Ovary (tissue), 3 donors: ENCODE measurements around the gene ATP8B3.

ENCODE experiments used
- EP300 ChIP-seq: sonication (generic); formaldehyde crosslinking; IDR thresholded peaks from one replicate; pipeline ENCODE4 v1.6.1; 2017; ENCODE audit warnings: antibody characterized with exemption
- POLR2A ChIP-seq: fragments of 450-650 bp; IDR thresholded peaks from one replicate; pipeline ENCODE4 v1.6.1; 2017; ENCODE audit warnings: antibody characterized with exemption, mild to moderate bottlenecking, moderate library complexity
- TF ChIP-seq, protein P1 (sequence below), 3 donors: fragments of 450-650 bp in 2 of 3; fragments of 200-600 bp in 1 of 3; IDR thresholded peaks; one replicate each; pipeline versions ENCODE4 v1.5.1 to v1.8.0; 2016 to 2022; ENCODE audit warnings: antibody characterized with exemption in 3 of 3, mild to moderate bottlenecking in 1 of 3
- donor health status: DM: no; HTN: no; CAD: no.

GRCh38 chr19:1742989-1743696 lies 68.9 kb downstream of the ATP8B3 start:
- no peak for TF ChIP-seq EP300
- TF ChIP-seq, protein P1, sequence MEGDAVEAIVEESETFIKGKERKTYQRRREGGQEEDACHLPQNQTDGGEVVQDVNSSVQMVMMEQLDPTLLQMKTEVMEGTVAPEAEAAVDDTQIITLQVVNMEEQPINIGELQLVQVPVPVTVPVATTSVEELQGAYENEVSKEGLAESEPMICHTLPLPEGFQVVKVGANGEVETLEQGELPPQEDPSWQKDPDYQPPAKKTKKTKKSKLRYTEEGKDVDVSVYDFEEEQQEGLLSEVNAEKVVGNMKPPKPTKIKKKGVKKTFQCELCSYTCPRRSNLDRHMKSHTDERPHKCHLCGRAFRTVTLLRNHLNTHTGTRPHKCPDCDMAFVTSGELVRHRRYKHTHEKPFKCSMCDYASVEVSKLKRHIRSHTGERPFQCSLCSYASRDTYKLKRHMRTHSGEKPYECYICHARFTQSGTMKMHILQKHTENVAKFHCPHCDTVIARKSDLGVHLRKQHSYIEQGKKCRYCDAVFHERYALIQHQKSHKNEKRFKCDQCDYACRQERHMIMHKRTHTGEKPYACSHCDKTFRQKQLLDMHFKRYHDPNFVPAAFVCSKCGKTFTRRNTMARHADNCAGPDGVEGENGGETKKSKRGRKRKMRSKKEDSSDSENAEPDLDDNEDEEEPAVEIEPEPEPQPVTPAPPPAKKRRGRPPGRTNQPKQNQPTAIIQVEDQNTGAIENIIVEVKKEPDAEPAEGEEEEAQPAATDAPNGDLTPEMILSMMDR (IDR thresholded peaks at IDR 0.05), result no peak
- TF ChIP-seq POLR2A, result no peak
